HFFc6 (cell line): ENCODE results near the gene CLDN20. TPM values are rescaled to one million over a fixed set of nuclear protein-coding genes. Genes with fewer than 3 reads are reported as not detected.
"Not testable (repeated sequence)": the region's sequence is repeated elsewhere in the genome, so short reads cannot be mapped to it uniquely, and the experiment has no call there.

Source experiments
- DNase-seq: peaks from one replicate; pipeline ENCODE4 v3.0.0-alpha.2; 2018
- H3K27ac Mint-ChIP-seq: 2 replicates; pipeline ENCODE4 v1.8.0; 2020; ENCODE audit warnings: mild to moderate bottlenecking, mixed read lengths
- H3K27me3 Mint-ChIP-seq: 2 replicates; pipeline ENCODE4 v1.8.0; 2021; ENCODE audit warnings: mild to moderate bottlenecking, moderate library complexity, mixed read lengths; ENCODE audit not compliant: insufficient read depth
- H3K36me3 Mint-ChIP-seq: 2 replicates; pipeline ENCODE4 v1.8.0; 2021; ENCODE audit warnings: low read depth, mixed read lengths
- H3K4me1 Mint-ChIP-seq: 2 replicates; pipeline ENCODE4 v1.8.0; 2020; ENCODE audit warnings: low read depth, mixed read lengths
- H3K4me3 Mint-ChIP-seq: 2 replicates; pipeline ENCODE4 v1.8.0; 2020; ENCODE audit warnings: mild to moderate bottlenecking, moderate library complexity, mixed read lengths
- H3K9me3 Mint-ChIP-seq: 2 replicates; pipeline ENCODE4 v1.8.0; 2020; ENCODE audit warnings: mild to moderate bottlenecking, mixed read lengths
- CTCF ChIP-seq: fragments of 200-600 bp; sonication (generic); IDR thresholded peaks from 2 replicates; pipeline ENCODE4 v1.5.0; 2021; ENCODE audit warnings: antibody characterized with exemption, mild to moderate bottlenecking
- total RNA-seq, 6 experiments: library from RNA; stranded (reverse); fragmentation: NEBNext Ultra II Directional; extraction: Animal tissue kit (Norgen Biotek cat#: 25700); gene quantifications; 2 replicates in 1 of 6; 3 replicates in 5 of 6; pipeline ENCODE4 v1.2.3, GENCODE V29; 2021

CLDN20 gene
- total RNA-seq, 6 experiments from 2014 or later = not detected

DNA sequence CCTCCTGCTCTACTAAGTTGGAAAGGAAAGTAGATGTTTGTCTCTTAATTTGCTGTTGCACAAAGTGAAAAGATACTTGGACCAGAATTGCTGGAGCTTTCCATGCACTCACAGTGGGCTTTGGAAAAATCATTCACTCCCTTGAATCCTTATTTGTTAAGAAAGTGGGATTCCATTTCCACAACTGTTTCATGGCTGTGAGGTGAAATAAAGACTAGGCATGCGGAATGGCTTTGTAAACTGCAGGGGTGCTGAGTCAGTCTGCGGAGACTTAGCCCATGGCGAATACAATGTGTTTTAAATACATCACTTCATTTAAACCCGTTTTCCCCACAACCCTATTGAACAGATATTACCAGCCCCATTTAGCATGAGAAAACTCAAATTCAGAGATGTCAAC is 36.8 kb upstream of the CLDN20 start:
- H3K9me3 Mint-ChIP-seq = no peaks in the 10 kb centered on the region
- TF ChIP-seq CTCF = no peak
- H3K36me3 Mint-ChIP-seq = peaks cover 18% of the 10 kb centered on the region
- H3K27ac Mint-ChIP-seq = no peak overlapping the region
- no peaks in the 10 kb centered on the region; the same call in 1 of the 2 replicates for H3K27me3 Mint-ChIP-seq
- peaks cover 40% of the 10 kb centered on the region for H3K4me1 Mint-ChIP-seq
- no peak overlapping the region for H3K4me3 Mint-ChIP-seq
- no peak for DNase-seq

DNA sequence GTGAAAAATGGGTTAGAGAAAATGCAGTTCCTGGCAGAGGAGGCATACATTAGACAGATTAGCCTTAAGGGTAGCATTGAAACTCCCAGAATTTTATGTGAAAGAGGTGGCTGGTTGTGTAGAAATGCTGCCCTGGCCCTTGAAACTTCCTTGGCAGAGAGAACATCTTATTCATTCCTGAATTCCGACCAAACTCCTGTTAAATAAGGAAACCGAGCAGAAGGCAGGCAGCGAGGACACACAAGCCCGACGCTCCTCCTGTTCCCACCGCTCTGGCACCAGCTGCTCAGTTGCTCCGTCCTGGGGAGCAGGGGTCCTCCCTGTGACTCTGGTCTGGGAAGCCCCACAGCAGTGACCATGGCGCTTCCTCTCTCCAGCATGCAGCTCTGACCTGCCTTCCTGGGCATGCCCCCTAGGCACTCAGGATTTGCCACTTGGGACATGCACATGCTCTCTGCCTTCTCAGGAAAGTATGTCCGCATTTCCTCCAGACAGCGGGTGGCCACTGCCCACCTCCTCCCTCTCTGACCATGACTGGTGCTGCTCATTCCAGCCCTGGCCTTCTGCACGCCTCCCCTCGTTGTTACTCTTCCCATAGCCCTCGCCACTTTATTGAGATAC is 35.2 kb upstream of the CLDN20 start:
- TF ChIP-seq CTCF = no peak
- peaks cover 32% of the 10 kb centered on the region for H3K4me1 Mint-ChIP-seq
- H3K27ac Mint-ChIP-seq = peak overlapping the region; percentile 72
- no peaks in the 10 kb centered on the region; the same call in 1 of the 2 replicates for H3K27me3 Mint-ChIP-seq
- H3K4me3 Mint-ChIP-seq = peak overlapping the region; percentile 52
- peaks cover 18% of the 10 kb centered on the region for H3K36me3 Mint-ChIP-seq
- no peaks in the 10 kb centered on the region for H3K9me3 Mint-ChIP-seq
- DNase-seq = peak; percentile 26

DNA sequence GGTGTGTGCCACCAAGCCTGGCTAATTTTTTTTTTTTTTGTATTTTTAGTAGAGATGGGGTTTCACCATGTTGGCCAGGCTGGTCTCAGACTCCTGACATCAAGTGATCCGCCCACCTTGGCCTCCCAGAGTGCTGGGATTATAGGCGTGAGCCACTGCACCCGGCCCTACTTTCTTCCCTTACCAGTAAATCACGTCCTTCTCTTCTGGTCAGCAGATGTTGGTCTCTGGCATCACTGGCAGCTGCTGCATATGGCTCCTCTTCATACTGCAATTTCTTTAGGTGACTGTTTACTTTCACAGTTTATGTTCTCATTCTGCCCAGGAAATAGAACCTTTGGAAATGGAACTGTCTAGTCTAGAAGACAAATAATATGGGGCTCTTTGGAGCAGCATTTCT is 32.8 kb upstream of the CLDN20 start:
- not testable (repeated sequence) for H3K27ac Mint-ChIP-seq, DNase-seq, H3K9me3 Mint-ChIP-seq, H3K27me3 Mint-ChIP-seq, H3K4me3 Mint-ChIP-seq
- Mint-ChIP-seq H3K4me1 (peaks cover 34% of the 10 kb centered on the region), H3K36me3 (peaks cover 18% of the 10 kb centered on the region)

DNA sequence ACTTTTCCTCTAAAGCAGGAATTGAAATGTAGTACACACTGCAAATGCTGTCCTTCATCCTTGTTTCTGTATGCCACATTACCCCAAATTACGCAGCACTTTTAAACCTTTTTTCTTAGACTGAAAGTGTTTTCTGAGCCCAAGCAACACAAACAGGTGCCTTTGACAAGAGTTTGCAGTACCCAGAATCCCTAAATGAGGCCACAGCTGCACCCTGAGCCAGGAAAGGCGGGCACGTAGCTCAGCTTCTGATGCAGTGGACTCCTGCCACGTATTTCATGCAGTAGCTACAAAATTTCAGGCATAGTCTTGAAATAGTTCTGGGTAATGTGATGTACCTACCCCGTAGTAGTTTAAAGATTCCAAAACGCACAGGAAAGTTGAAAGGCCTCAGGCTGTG is 31.0 kb upstream of the CLDN20 start:
- Mint-ChIP-seq H3K27me3 (peaks cover 1% of the 10 kb centered on the region), H3K4me3 (no peak overlapping the region), H3K36me3 (peaks cover 8% of the 10 kb centered on the region), H3K27ac (no peak overlapping the region), H3K9me3 (peaks cover 8% of the 10 kb centered on the region), H3K4me1 (peaks cover 30% of the 10 kb centered on the region)
- no peak for DNase-seq
- no peak for TF ChIP-seq CTCF

DNA sequence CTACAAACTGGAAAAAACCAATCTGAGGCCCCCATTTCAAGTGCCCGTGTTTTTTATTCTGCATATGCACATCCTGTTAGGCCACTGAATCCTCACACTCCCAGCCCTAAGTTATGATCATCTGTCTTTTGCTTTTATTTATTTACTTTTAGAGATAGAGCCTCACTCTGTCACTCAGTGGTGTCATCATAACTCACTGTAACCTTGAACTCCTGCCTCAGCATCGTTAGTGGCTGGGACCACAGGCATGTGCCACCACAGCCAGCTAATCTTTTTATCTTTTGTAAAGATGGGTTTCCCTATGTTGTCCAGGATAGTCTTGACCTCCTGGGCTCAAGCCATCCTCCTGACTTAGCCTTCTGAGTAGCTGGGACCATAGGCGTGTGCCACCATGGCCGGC is 29.6 kb upstream of the CLDN20 start:
- TF ChIP-seq CTCF = no peak
- H3K27ac Mint-ChIP-seq = no peak overlapping the region
- H3K4me3 Mint-ChIP-seq = no peak overlapping the region
- H3K9me3 Mint-ChIP-seq = peaks cover 21% of the 10 kb centered on the region
- no peak for DNase-seq
- H3K4me1 Mint-ChIP-seq = peaks cover 22% of the 10 kb centered on the region
- peaks cover 21% of the 10 kb centered on the region for H3K36me3 Mint-ChIP-seq
- peaks cover 1% of the 10 kb centered on the region for H3K27me3 Mint-ChIP-seq

- Mint-ChIP-seq H3K4me3 (no peak overlapping the region), H3K27me3 (peaks cover 1% of the 10 kb centered on the region), H3K27ac (peak overlapping the region; percentile 59; the same call in 1 of the 2 replicates), H3K4me1 (peaks cover 26% of the 10 kb centered on the region), H3K36me3 (peaks cover 26% of the 10 kb centered on the region), H3K9me3 (peaks cover 22% of the 10 kb centered on the region)
- DNase-seq = no peak
- no peak for TF ChIP-seq CTCF
Observed at GRCh38 chr6:155234687-155235086, 29.1 kb upstream of the CLDN20 start.
